Stomach (tissue), 4 donors: ENCODE data around the gene EIF1AD.

Experiments used
- EP300 ChIP-seq: sonication (generic); formaldehyde crosslinking; IDR thresholded peaks from one replicate; pipeline ENCODE4 v1.6.1; 2017; ENCODE audit warnings: antibody characterized with exemption
- POLR2AphosphoS5 ChIP-seq, 3 donors: sonication (generic); formaldehyde crosslinking; IDR thresholded peaks; one replicate each; pipeline ENCODE4 v1.6.1; 2016; ENCODE audit warnings: antibody characterized with exemption in 3 of 3
- TF ChIP-seq, protein P1 (sequence below), 7 experiments: fragments of 450-650 bp in 4 of 7; fragments of 200-600 bp in 3 of 7; sonication (generic) in 3 of 7; IDR thresholded peaks; one replicate each; pipeline ENCODE4 v1.5.1; 2016 to 2019; ENCODE audit warnings: antibody characterized with exemption in 7 of 7, control low read depth in 2 of 7, mild to moderate bottlenecking in 1 of 7

DNA sequence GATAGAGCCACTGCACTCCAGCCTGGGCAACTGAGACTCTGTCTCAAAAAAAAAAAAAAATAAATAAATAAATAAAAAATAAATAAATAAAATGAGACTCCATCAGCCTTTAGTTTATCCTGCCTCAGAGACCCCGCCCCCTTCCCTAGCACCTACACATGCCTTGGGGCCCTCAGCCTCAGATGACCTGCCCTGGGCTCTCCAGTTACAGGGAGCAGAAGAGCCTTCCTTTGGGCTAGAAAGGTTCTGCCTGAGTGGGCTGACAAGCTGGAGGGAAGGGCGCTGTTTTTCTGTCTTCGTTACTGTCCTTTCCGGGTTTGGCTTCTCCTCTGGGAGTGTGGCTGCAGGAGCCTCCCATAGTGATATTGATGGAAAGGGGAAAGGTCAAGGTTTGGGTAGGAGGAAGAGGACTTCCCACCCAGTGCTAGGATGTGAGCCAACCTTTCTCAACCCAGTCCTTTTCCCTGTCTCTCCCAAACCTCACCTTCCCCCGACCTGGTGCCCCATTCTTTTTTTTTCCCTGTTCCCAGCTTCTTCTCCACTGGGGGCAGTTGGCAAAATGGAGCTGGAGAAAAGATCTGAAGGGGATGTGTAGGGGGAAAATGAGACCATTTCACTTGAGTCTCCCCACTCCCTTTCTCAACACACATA is 48.7 kb upstream of the EIF1AD start:
- TF ChIP-seq, protein P1, sequence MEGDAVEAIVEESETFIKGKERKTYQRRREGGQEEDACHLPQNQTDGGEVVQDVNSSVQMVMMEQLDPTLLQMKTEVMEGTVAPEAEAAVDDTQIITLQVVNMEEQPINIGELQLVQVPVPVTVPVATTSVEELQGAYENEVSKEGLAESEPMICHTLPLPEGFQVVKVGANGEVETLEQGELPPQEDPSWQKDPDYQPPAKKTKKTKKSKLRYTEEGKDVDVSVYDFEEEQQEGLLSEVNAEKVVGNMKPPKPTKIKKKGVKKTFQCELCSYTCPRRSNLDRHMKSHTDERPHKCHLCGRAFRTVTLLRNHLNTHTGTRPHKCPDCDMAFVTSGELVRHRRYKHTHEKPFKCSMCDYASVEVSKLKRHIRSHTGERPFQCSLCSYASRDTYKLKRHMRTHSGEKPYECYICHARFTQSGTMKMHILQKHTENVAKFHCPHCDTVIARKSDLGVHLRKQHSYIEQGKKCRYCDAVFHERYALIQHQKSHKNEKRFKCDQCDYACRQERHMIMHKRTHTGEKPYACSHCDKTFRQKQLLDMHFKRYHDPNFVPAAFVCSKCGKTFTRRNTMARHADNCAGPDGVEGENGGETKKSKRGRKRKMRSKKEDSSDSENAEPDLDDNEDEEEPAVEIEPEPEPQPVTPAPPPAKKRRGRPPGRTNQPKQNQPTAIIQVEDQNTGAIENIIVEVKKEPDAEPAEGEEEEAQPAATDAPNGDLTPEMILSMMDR (IDR thresholded peaks at IDR 0.05), result no peak
- TF ChIP-seq EP300 (no peak), POLR2AphosphoS5 (IDR thresholded peaks at IDR 0.05) (no peak)
